GM12878 (cell line): ENCODE measurements around the gene ADD1. TPM values are rescaled to one million over a fixed set of nuclear protein-coding genes. Genes with fewer than 3 reads are reported as not detected.

Experiments
- BCLAF1 ChIP-seq: fragments of 450-650 bp; IDR thresholded peaks from 2 replicates; pipeline ENCODE4 v1.6.1; 2017; ENCODE audit warnings: antibody characterized with exemption, mild to moderate bottlenecking, moderate library complexity
- FOXM1 ChIP-seq: IDR thresholded peaks from 2 replicates; pipeline ENCODE4 v1.6.1; 2012; ENCODE audit warnings: low read depth, mild to moderate bottlenecking, inconsistent platforms, low read length, moderate library complexity
- HSF1 ChIP-seq: fragments of 150-350 bp; IDR thresholded peaks from 2 replicates; pipeline ENCODE4 v1.6.1; 2014; ENCODE audit warnings: mild to moderate bottlenecking, low read depth, low read length
- PML ChIP-seq: IDR thresholded peaks from 2 replicates; pipeline ENCODE4 v1.6.1; 2012; ENCODE audit warnings: low read length, inconsistent platforms
- REST ChIP-seq: IDR thresholded peaks from 2 replicates; pipeline ENCODE4 v1.6.1; 2012; ENCODE audit warnings: mild to moderate bottlenecking, low read depth, low read length
- RUNX3 ChIP-seq: IDR thresholded peaks from 2 replicates; pipeline ENCODE4 v1.6.1; 2012; ENCODE audit warnings: low read length, inconsistent platforms
- SIN3A ChIP-seq: IDR thresholded peaks from 2 replicates; pipeline ENCODE4 v1.6.1; 2012; ENCODE audit warnings: low read depth, low read length, improper control_type of control experiment
- TARDBP ChIP-seq: IDR thresholded peaks from 2 replicates; pipeline ENCODE4 v1.6.1; 2016; ENCODE audit warnings: borderline replicate concordance
- YBX1 ChIP-seq: fragments of 450-650 bp; IDR thresholded peaks from 2 replicates; pipeline ENCODE4 v1.6.1; 2016; ENCODE audit warnings: antibody characterized with exemption
- ZBTB4 ChIP-seq: fragments of 450-650 bp; formaldehyde crosslinking; IDR thresholded peaks from 2 replicates; pipeline ENCODE4 v1.4.0; 2022; ENCODE audit warnings: mild to moderate bottlenecking, moderate library complexity
- ZBTB40 ChIP-seq: fragments of 450-650 bp; IDR thresholded peaks from 2 replicates; pipeline ENCODE4 v1.6.1; 2016; ENCODE audit warnings: mild to moderate bottlenecking, moderate library complexity, borderline replicate concordance
- ZNF217 ChIP-seq: fragments of 450-650 bp; IDR thresholded peaks from 2 replicates; pipeline ENCODE4 v1.6.1; 2017; ENCODE audit warnings: antibody characterized with exemption, mild to moderate bottlenecking
- polyA plus RNA-seq, 11 experiments: library from polyadenylated mRNA; depleted of rRNA in 4 of 11; unstranded in 6 of 11; stranded (reverse) in 5 of 11; fragments of >200 nt; fragmentation: Nextera tagmentation in 4 of 11; fragmentation: Illumina TruSeq in 1 of 11; extraction: Ambion mirVana in 4 of 11; extraction: Trizol in 1 of 11; gene quantifications; 1 replicate in 1 of 11; 2 replicates in 10 of 11; pipeline versions ENCODE4 v1.2.1 to v1.2.3, GENCODE V29; 2011 to 2016; ENCODE audit warnings: inconsistent platforms in 2 of 11, missing spikeins in 2 of 11, low read depth in 1 of 11
- total RNA-seq, 4 experiments: library from RNA; depleted of rRNA in 3 of 4; stranded (reverse); fragments of >200 nt in 3 of 4; fragmentation: Illumina TruSeq in 1 of 4; extraction: Trizol in 1 of 4; gene quantifications; 2 replicates each; pipeline versions ENCODE4 v1.2.1 to v1.2.3, GENCODE V29; 2013 to 2021

ADD1 gene
- total and polyA plus RNA-seq, 10 of the 15 experiments (the other 5 are each of a cell fraction or from before 2014, with no cell fraction given), result 21.6 to 182 (median 105) TPM

GRCh38 chr4:2937146-2937857 lies 93.7 kb downstream of the ADD1 start (continued):
- TF ChIP-seq ZBTB40 (no peak), RUNX3 (no peak), TARDBP (peak; percentile 41; the same call in 1 of the 2 replicates), ZBTB4 (no peak), ZNF217 (no peak), YBX1 (no peak), FOXM1 (no peak), SIN3A (no peak), REST (no peak), HSF1 (no peak), BCLAF1 (peak; percentile 62), PML (no peak)
